NCI-H1105 treated with DMSO at 0.1 percent for 48 hours (cell line): ENCODE results near the gene MPDU1.
A peak's percentile ranks its signal among the peaks of the same experiment; 100 is the strongest.
"Not testable (repeated sequence)": the region's sequence is repeated elsewhere in the genome, so short reads cannot be mapped to it uniquely, and the experiment has no call there.

Experiments used
- DNase-seq: peaks from one replicate; lab custom pipeline; 2025; lab: John Stamatoyannopoulos, UW

Gene MPDU1

DNA sequence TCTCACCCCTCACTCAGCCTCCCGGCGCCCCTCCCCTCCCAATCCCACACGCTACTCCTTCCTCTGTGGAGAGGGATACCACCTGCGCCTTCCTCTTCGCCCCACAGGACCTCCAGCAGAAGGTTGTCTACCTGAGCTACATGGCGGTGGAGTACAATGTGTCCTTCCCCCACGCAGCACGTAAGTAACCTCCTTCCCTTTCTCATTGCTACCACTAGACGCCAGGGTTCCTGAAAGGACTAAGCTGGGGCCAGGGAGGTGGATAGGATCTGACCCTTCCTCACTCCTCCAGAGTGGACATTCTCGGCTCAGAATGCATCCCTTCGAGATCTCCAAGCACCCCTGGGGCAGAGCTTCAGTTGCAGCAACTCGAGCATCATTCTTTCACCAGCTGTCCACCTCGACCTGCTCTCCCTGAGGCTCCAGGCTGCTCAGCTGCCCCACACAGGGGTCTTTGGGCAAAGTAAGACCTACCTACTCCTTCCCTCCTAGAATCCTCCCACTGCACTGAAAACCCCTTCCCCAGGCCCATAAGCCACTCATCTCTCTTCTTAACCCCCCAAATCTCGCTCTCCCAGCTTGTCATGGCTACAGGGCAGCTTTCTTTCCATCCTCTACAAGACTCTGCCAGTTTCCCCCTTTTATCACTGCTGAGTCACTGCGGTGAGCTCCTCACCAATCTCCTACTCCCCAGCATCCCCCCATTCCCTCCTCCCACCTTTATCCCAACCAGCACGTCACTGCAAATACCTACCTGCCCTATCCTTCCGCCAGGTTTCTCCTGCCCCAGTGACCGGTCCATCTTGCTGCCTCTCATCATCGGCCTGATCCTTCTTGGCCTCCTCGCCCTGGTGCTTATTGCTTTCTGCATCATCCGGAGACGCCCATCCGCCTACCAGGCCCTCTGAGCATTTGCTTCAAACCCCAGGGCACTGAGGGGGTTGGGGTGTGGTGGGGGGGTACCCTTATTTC, 2.8 kb upstream of the MPDU1 start:
- DNase-seq, result no peak

GRCh38 chr17:7582396-7583252, 1.0 kb upstream of the MPDU1 start:
- peak; percentile 22 for DNase-seq

GRCh38 chr17:7586673-7587419, 3.2 kb downstream of the MPDU1 start:
- no peak for DNase-seq

GRCh38 chr17:7587420-7588151, 3.9 kb downstream of the MPDU1 start:
- DNase-seq, result no peak

GRCh38 chr17:7588553-7589203, 5.0 kb downstream of the MPDU1 start:
- DNase-seq, result peak; percentile 41

DNA sequence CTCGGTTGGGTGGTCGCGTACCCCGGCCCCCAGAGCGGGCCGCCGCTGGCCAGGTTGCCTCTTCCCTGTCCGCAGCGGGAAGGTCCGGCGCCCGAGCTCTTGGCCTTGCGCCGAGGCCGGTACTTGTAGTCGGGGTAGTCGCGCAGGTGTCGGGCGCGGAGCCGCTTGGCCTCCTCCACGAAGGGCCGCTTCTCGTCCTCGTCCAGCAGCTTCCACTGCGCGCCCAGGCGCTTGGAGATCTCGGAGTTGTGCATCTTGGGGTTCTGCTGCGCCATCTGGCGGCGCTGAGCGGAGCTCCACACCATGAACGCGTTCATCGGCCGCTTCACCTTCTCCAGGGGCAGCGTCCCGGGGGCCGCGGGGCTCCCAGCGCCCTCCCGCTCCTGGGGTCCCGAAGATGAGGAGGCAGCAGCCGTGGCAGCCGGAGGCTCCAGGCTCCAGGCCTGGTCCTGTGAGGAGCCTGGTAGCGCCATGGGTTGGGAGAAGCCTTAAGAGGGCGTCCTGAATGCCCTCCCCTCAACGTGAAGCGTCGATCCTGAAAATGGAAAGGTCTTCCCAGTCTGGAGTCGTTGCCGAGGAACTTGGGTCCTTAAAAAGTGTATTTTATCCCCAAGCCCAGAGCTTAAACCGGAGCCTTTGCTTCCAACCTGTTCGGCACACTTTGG, 5.7 kb downstream of the MPDU1 start:
- DNase-seq, result peak; percentile 91

- DNase-seq, result peak; percentile 86
These were observed 6.4 kb downstream of the MPDU1 start, which contains the start of gene SOX15 for GRCh38 chr17:7589891-7590691. Gene SOX15, minus strand, starts transcription at chr17:7590094. Its CDS starts 418 bp downstream, at chr17:7589676.

DNA sequence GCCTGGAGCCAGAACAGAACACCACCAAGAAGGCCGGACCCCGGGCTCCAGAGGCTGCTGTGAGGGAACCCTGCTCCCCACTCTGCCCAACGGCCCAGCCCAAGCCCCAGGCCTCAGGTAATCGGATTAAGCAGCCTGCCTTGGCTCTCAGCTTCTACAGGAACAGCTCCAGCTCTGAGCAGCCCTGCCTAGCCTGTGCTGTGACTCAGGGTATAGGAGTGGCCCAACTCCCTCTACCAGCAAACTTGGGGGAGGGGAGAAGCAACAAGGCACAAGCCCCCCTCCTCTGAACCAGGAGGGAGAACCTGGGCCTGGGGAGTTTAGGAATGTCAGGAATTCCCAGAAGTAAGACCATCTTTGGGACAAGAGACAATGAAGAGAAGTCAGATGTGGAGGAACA, 7.1 kb downstream of the MPDU1 start:
- no peak for DNase-seq

DNA sequence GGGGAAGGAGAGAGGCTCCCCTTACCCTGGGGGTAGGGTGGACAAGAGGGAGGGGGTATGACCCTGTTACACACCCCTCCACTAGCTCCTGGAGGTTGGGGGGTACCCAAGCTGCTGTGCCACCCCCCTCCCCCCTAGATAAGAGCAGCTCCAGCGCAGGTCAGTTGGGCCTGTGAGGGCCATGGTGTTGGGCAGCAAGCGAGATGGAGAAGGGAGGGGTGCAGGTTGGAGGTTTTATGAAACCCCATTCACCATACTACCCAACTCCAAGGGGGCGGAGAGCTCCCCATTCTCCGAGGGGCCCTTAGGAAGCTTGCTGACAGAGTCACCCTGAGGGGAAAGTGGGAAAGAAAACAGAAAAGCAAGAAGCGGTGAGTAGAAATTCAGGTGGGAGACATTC, 7.9 kb downstream of the MPDU1 start:
- no peak for DNase-seq

DNA sequence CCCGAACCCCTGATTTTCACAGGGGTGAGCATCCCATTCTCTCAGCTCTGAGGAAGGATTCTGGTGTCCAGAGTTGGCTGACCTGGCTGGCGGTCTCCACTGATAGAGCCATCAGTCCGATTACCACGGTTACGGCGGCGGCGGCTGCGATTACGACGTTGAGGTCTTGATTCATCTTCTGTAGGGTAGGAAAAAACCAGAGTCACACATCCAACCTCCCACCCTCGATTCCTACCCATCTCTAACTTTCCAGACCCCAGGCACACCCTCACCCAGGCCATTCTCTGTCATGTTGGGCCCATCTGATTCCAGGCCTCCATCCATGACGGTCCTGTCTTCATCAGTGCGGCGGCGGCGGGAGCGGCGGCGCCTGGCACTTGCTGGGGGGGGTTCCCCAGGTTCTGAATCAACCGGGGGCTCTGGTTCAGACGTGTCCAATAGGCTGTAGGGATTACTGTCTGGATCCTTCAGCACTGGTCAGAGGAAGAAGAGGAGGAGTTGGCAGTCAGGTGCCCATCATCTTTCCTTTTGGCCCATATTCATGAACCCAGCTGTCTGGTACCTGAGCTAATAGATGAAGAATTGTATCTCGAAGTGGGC, 8.9 kb downstream of the MPDU1 start:
- no peak for DNase-seq

DNA sequence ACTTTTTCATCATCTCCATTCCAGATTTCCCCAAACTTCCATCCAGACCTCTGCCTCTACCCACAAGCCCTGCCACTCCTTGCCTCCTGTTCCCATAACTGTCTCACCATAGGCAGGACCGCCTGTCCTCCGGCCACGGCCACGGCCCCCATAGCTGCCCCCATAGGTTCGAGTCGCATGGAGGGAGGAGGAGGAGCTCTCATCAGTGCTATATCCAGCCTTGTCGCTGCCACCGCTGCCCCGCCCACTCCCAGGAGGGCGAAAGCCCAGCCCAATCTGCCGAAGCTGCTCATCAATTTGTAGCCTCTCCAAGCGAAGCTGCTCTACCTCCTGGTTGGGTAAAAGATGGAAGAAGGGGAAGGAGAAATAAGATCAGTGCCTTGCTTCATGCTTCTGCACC, 9.6 kb downstream of the MPDU1 start:
- no peak for DNase-seq

GRCh38 chr17:7597561-7597960, 13.9 kb downstream of the MPDU1 start:
- not testable (repeated sequence) for DNase-seq

GRCh38 chr17:7606280-7606679, 22.6 kb downstream of the MPDU1 start:
- DNase-seq, result no peak

DNA sequence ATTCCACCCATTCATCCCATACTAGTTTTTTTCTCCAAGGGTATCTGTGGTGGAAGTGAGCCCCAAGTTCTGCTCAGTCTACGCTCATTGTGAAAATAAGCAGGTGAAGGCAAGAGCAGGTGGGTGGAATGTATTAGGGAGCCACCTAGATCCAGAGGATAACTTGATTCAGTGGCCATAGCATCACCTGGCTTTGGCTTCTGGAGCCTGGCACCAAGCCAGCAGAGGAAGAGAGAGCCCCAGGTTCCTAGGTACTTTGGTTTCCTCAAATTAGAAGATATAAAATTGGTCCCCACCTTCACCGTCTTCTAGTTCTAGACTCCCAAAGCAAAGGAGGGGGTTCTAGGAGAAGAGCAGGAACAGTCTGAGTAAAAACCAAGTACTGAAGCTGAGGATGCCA, 27.0 kb downstream of the MPDU1 start:
- DNase-seq, result peak; percentile 29

DNA sequence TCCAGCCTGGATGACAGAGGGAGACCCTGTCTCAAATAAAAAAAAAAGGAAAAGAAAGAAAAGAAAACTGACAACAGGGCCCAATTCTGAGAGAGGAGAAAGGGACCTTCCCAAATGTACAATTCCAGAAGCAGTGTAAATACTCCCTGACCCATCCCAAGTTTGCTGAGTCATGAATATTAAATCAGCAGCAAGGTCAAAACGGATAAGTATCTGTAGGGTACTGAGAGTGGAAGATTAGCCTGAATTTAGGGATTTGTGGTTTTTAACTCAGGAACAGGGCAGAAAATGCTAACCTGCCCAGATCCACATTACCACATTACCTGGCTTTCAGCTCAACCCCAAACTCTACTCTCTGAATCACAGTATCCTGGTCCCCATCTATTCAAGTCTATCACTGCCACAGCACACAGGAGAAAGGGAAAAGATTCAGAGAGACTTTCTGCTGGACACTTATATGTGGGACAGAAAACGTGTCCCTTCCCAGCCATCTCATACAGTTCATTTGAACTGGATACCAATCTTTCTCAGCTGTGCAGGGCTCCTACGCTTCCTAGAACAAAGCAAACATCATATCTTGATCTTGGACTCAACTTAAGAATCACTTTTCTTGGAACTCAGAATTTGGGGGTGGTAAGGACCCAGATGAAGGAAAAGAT, 28.1 kb downstream of the MPDU1 start:
- DNase-seq, result no peak

GRCh38 chr17:7612294-7612640, 28.6 kb downstream of the MPDU1 start:
- DNase-seq, result no peak

DNA sequence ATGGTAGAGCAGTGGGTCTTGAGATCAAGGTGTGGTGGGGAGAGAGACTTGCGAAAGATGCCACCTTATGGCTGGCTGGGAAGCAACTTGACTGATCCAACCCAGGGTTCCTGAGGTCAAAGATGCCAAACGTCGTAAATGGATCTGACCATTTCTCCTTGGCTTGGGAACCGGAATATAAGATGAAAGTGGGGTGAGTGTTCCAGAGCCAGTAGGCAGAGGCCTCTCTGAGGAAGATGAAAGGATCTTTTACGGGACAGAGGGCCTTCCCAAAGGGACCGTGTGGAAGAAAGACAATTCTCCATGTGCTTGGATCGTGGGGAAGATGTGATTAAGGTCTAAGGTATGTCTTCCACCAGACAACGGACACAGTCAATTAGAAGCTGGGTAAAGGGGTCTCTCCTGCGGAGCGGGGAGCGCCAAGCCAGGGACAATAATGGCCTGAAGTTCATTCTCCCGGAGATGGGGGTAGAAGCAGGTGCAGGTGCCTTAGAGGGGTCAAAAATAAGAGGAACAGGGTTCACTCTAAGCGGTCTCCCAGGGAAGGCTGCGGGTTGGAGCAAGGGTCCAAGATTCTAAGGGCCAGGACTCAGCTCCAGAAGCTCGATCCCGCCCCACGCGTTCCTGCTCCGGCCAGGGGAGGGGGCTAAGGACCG, 30.2 kb downstream of the MPDU1 start:
- no peak for DNase-seq
